HG03175 (cell line): ENCODE data around the gene HOXC5.
"Not testable (repeated sequence)": the region's sequence is repeated elsewhere in the genome, so short reads cannot be mapped to it uniquely, and the experiment has no call there.

Source experiments
- ATAC-seq: cut with Tn5 transposase; IDR thresholded peaks from one replicate; pipeline ENCODE4 v1.9.1; 2021; ENCODE audit warnings: mild to moderate bottlenecking, moderate library complexity; ENCODE audit not compliant: unreplicated experiment

The HOXC5 gene

DNA sequence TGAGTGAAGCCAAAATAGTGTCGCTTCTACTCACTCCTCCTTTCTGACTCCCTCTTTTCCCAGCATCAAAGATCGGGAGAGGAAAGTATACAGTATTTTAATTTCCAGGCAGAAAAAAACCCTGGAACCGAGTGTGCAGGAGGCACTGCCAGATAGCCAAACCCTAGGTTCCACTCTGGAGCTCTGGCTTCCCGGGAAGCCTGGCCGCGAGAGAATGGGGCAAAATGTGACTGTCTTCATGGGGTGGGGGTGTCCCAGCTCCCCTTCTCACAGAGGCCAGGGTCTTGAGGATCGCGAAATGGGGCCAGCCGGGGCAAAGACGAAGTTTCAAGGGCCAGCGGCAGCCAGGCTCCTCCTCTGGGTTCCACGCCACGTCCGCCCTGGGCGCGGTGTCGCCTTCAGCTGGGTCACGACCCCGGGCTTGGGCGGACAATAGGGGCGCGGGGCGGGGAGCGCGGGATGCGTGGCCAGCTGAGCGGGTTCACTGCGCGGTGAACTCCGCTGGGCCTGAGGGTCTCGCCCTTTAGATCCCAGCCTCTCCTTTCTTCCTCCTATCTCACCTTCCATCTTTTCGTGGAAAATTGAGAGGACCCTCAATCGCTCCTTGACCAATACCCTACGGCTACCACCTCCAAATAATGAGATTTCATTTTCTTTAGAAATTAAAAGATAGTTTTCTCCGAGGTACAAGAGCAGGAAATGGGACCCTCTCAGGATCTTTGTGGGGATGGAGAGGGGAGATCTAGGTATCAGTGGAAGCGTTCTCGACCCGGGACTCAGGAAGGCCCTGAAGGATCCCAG is 27.5 kb downstream of the HOXC5 start:
- ATAC-seq: no peak

- no peak for ATAC-seq
These were observed 28.3 kb downstream of the HOXC5 start for GRCh38 chr12:54060975-54061778.

GRCh38 chr12:54065677-54066076 is 32.8 kb downstream of the HOXC5 start:
- ATAC-seq: no peak

DNA sequence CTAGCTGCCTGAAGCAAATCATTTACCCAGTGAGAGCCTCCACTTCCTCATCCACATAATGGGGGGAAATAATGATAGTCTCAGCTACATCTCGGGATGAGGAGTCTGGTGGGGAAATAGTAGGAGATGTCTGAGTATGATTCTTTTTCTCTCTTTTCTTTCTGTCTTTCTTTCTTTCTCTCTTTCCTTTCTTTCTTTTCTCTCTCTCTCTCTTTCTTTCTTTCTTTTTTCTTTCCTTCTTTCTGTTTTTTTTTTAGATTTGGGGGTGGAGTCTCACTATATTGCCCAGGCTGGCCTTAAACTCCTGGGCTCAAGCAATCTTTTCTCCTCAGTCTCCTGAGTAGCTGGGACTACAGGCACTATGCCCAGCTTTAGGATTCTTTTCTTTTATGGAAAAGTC is 33.6 kb downstream of the HOXC5 start:
- ATAC-seq: no peak

- ATAC-seq: no peak
These were observed 35.7 kb downstream of the HOXC5 start for GRCh38 chr12:54068418-54069070.

- no peak for ATAC-seq
These were observed 39.1 kb downstream of the HOXC5 start for GRCh38 chr12:54071942-54072341.

- ATAC-seq: no peak
These were observed 41.5 kb downstream of the HOXC5 start for GRCh38 chr12:54074308-54074707.

DNA sequence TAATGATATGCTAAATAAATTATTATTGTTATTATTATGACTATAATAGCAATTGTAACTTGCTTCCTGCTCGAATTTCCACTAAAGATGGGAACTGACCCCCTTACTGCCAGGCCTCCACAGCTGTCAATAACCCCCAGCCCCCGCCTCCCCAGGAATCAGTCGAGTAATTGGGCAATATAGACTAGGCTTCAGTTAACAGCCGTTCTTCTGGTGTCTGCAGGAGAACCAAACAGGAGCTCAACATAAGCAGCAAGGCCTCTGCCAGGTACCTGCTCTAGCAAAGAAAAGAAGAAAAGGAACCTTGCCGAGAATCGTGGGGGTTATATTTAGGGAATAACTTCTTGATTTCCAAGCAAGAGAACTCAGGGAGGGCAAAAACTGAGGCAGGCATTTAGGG is 42.6 kb downstream of the HOXC5 start:
- ATAC-seq: no peak

GRCh38 chr12:54075974-54076373 is 43.1 kb downstream of the HOXC5 start:
- no peak for ATAC-seq

DNA sequence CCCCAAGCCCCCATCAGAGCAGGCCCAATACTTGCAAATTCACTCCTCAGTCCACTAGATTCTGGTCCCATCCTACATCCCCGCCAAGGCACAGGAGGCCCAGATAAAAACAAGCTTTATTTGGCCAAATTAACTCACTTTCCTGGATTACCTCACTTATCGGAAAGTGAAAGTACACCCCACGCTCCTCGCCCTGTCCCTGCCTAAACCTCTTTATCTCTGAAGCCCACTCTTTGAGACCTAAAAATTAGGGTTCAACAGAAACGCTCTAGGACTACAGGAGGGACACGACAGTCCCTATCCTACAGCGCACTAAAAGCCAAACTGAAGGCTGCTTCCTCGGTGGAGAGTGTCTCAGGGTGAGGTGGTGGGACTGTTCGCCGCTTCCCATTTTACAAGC is 45.0 kb downstream of the HOXC5 start:
- not testable (repeated sequence) for ATAC-seq

DNA sequence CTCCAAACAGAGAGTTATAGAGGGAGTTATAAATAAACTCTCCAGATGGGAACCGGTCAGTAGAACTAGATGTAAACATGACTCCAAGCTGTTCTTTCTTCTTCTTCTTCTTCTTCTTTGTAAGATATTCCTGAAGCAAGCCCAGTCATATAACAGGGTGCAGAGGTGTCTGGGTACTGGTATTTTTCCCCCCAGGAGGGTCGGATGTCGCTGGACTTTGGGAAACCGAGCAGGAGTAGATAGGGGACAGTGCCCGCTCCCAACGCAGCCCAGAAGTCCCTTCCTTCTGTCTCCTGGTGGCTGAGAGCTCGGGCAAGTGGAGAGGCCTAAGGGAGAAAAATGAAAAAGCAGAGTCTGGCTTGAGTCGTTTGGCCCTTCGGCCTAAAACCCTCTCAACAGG is 46.3 kb downstream of the HOXC5 start:
- not testable (repeated sequence) for ATAC-seq

DNA sequence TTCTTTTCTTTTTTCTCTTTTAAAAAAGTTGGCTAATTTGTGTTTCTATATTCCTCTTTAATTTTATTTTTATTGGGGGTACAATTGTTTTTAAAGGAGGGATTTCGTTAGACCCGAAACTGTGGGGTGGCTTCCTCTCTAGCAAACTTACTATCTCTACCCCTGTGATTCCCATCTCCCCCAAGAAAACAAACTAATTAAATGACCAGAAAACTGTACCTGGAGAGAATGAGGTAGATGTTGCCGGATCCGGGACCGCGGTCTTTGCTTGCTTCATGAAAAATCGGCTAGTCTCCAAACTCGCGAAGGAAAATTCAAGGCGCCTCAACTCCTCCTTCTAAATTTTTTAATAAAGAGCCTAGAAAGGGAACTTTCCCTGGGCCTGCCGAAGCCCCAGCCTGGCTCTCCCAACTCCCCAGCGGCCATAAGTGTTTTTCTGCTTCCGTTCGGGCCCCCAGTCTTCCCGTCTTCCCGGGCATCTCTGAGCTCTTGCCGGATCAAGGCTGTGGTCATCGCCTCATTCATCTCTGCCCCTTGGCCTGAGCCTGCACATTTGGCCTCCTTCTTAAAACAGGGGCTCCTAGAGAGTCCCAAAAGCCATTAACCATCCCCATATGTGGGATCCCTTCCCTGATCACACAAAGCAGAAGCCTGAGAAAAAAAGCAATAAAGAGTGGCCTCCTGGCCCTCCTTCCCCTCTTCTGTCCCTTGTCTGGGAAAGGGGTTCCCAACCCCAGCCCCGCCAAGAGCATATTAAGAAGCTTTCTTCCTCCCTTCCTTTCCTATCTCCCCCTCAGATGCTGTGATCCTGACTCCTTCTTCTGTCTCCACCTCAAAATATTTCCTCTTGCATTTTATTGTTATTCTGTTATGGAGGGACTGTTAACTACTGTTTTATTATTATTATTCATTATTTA is 47.4 kb downstream of the HOXC5 start:
- not testable (repeated sequence) for ATAC-seq

GRCh38 chr12:54081053-54081514 is 48.2 kb downstream of the HOXC5 start:
- not testable (repeated sequence) for ATAC-seq

- ATAC-seq: not testable (repeated sequence)
These were observed 48.9 kb downstream of the HOXC5 start for GRCh38 chr12:54081581-54082396.

DNA sequence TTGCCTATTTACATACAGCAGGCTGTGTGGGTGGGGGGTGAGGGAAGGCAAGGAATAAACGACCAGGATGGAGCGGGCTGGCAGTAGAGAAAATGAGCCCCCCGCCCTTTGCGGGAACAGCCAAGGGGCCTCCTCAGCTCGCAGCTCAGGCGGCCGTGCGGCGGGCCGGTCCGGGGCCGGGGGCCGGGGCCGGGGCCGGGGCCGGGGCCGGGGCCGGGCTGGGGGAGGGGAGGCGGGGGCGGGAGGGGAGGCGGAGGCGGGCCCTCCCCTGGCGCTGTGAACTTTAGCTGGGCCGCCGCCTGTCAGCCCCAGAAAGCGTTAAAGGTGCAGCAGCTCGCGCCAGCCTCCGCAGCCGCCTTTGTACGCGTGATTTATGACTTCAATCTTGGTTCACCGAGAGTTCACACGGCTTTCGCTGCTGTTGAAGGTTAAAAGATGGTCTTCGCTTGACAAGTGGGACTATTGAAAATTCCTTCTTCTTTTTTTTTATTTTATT is 49.6 kb downstream of the HOXC5 start:
- no peak for ATAC-seq
